ENCODE results near the gene AP1G2. TPM values are rescaled to one million over a fixed set of nuclear protein-coding genes. Genes with fewer than 3 reads are reported as not detected.

The AP1G2 gene
- total and polyA plus RNA-seq, 2 donors (not counting 1 experiment from before 2014, with no cell fraction given): 648 to 1,185 TPM

DNA sequence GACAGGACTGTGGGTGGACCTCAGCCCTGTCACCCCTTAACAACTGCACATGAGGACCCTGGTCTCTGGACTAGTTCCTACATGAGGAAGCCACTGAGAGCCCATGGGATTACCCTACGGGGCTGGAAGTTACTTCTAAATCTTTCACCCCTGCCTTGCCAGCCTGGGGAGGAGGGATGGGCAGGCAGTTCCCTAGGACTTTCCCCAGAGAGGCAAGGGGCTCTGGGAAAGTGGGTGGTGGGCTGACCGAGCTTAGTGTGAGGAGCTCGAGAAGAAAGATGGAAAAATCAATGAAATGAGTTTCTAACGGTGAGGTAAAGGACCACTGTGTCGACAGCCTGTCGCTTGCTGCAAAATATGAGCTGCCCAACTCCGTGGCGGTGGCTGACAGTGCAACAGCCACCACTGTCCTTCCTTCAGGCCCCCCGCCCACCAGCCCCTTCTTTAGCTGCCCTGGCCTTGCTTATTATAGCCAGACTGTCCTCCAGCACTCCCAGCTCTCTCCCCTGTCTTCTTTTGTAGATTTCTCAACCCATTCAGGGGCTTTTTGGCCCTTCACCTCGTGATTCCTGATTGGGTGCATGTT is 21.0 kb downstream of the AP1G2 start:
- H2AFZ ChIP-seq (ENCODE audit: insufficient read depth, low read depth, low read length, poor library complexity, severe bottlenecking): no peak overlapping the region
- no peak overlapping the region for H3K4me2 ChIP-seq (replicated peaks; ENCODE audit: low read depth, low read length, poor library complexity, severe bottlenecking)
- TF ChIP-seq EZH2 (IDR thresholded peaks at IDR 0.05; ENCODE audit: borderline replicate concordance, insufficient read depth, low read depth, low read length, poor library complexity, severe bottlenecking): no peak
- TF ChIP-seq, protein P1, sequence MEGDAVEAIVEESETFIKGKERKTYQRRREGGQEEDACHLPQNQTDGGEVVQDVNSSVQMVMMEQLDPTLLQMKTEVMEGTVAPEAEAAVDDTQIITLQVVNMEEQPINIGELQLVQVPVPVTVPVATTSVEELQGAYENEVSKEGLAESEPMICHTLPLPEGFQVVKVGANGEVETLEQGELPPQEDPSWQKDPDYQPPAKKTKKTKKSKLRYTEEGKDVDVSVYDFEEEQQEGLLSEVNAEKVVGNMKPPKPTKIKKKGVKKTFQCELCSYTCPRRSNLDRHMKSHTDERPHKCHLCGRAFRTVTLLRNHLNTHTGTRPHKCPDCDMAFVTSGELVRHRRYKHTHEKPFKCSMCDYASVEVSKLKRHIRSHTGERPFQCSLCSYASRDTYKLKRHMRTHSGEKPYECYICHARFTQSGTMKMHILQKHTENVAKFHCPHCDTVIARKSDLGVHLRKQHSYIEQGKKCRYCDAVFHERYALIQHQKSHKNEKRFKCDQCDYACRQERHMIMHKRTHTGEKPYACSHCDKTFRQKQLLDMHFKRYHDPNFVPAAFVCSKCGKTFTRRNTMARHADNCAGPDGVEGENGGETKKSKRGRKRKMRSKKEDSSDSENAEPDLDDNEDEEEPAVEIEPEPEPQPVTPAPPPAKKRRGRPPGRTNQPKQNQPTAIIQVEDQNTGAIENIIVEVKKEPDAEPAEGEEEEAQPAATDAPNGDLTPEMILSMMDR (IDR thresholded peaks at IDR 0.05): no peak
- H3K27me3 ChIP-seq (replicated peaks in 1 of 4; ENCODE audit: control extremely low read depth in 1 of 4, control insufficient read depth in 3 of 4, insufficient read depth in 4 of 4, low read length in 3 of 4): peaks cover 0 to 19% (median 7%) of the 10 kb centered on the region in 4 experiments
- no peak overlapping the region for H3K4me3 ChIP-seq (ENCODE audit: control extremely low read depth in 1 of 5, extremely low read depth in 1 of 5, insufficient read depth in 1 of 5, low read depth in 2 of 5, low read length in 4 of 5)
- H3K4me1 Mint-ChIP-seq: peaks cover 6% of the 10 kb centered on the region
- POLR2A ChIA-PET: no interaction called here
- 89% methylated on average over 8 of the region's 10 CpGs for WGBS (ENCODE audit: insufficient coverage)
- peaks cover 8 to 10% of the 10 kb centered on the region in 2 donors for H3K4me1 ChIP-seq (ENCODE audit: control insufficient read depth in 2 of 2, insufficient read depth in 2 of 2, low read length in 2 of 2)
- H3K4me3 Mint-ChIP-seq: no peak overlapping the region
- no peaks in the 10 kb centered on the region for H3K79me2 ChIP-seq (ENCODE audit: control insufficient read depth, insufficient read depth, low read length)
- H3K27me3 Mint-ChIP-seq: no peaks in the 10 kb centered on the region
- ATAC-seq (ENCODE audit: low read depth) (no peak), DNase-seq (no peak)
- H3K9me3 Mint-ChIP-seq (ENCODE audit: insufficient read depth): no peaks in the 10 kb centered on the region
- no peaks in the 10 kb centered on the region for H3K9me3 ChIP-seq (ENCODE audit: control extremely low read depth in 1 of 3, control insufficient read depth in 2 of 3, insufficient read depth in 1 of 3, low read length in 2 of 3)
- intact Hi-C loops (cut with micrococcal nuclease): no loop called here
- no peaks in the 10 kb centered on the region for H4K20me1 ChIP-seq (ENCODE audit: control insufficient read depth, insufficient read depth, low read length, poor library complexity, severe bottlenecking)
- H3K27ac ChIP-seq (ENCODE audit: low read length in 2 of 2): no peak overlapping the region
- CTCF ChIA-PET: interaction anchor here (0.9 kb wide), 1 partner anchor 12 kb away, joined by 6 read pairs; no protein-coding TSS in a partner anchor
- H3K27ac Mint-ChIP-seq: no peak overlapping the region
- H3K9ac ChIP-seq (ENCODE audit: low read length): no peak overlapping the region
- no peaks in the 10 kb centered on the region for H3K36me3 ChIP-seq (replicated peaks in 1 of 2; ENCODE audit: control extremely low read depth in 1 of 2, control insufficient read depth in 1 of 2, extremely low read depth in 1 of 2, insufficient read depth in 2 of 2, low read length in 1 of 2)

- Histone ChIP-seq H3K79me2 (ENCODE audit: control insufficient read depth, insufficient read depth, low read length) (no peaks in the 10 kb centered on the region), H3K36me3 (replicated peaks in 1 of 2; ENCODE audit: control extremely low read depth in 1 of 2, control insufficient read depth in 1 of 2, extremely low read depth in 1 of 2, insufficient read depth in 2 of 2, low read length in 1 of 2) (no peaks in the 10 kb centered on the region), H3K4me3 (ENCODE audit: control extremely low read depth in 1 of 5, extremely low read depth in 1 of 5, insufficient read depth in 1 of 5, low read depth in 2 of 5, low read length in 4 of 5) (no peak overlapping the region), H3K9me3 (ENCODE audit: control extremely low read depth in 1 of 3, control insufficient read depth in 2 of 3, insufficient read depth in 1 of 3, low read length in 2 of 3) (no peaks in the 10 kb centered on the region), H3K9ac (ENCODE audit: low read length) (no peak overlapping the region), H3K27me3 (replicated peaks in 1 of 4; ENCODE audit: control extremely low read depth in 1 of 4, control insufficient read depth in 3 of 4, insufficient read depth in 4 of 4, low read length in 3 of 4) (peaks cover 0 to 18% (median 6%) of the 10 kb centered on the region in 4 experiments), H3K27ac (ENCODE audit: low read length in 2 of 2) (no peak overlapping the region), H3K4me1 (ENCODE audit: control insufficient read depth in 2 of 2, insufficient read depth in 2 of 2, low read length in 2 of 2) (peaks cover 5 to 6% of the 10 kb centered on the region in 2 donors), H4K20me1 (ENCODE audit: control insufficient read depth, insufficient read depth, low read length, poor library complexity, severe bottlenecking) (no peaks in the 10 kb centered on the region), H2AFZ (ENCODE audit: insufficient read depth, low read depth, low read length, poor library complexity, severe bottlenecking) (no peak overlapping the region), H3K4me2 (replicated peaks; ENCODE audit: low read depth, low read length, poor library complexity, severe bottlenecking) (no peak overlapping the region)
- no peak overlapping the region for H3K4me3 Mint-ChIP-seq
- no peaks in the 10 kb centered on the region for H3K27me3 Mint-ChIP-seq
- 83% methylated on average over 4 of the region's 4 CpGs for WGBS (ENCODE audit: insufficient coverage)
- DNase-seq (no peak), ATAC-seq (ENCODE audit: low read depth) (no peak)
- no peak for TF ChIP-seq EZH2 (IDR thresholded peaks at IDR 0.05; ENCODE audit: borderline replicate concordance, insufficient read depth, low read depth, low read length, poor library complexity, severe bottlenecking)
- TF ChIP-seq, protein P1 (IDR thresholded peaks at IDR 0.05): no peak
- POLR2A ChIA-PET: no interaction called here
- H3K27ac Mint-ChIP-seq: no peak overlapping the region
- intact Hi-C loops (cut with micrococcal nuclease): no loop called here
- peaks cover under 1% of the 10 kb centered on the region for H3K4me1 Mint-ChIP-seq
- CTCF ChIA-PET: interaction anchor here (0.9 kb wide), 1 partner anchor 13 kb away, joined by 6 read pairs; no protein-coding TSS in a partner anchor
- no peaks in the 10 kb centered on the region for H3K9me3 Mint-ChIP-seq (ENCODE audit: insufficient read depth)
Observed at GRCh38 chr14:23545740-23546365, 21.7 kb downstream of the AP1G2 start.
